Stimulated activated CD4-positive, alpha-beta T cell treated with anti-CD3 and anti-CD28 coated beads, Interleukin-15, amount 100 ng/mL, for 1 hour (primary cell): Measurements from ENCODE around the gene ROPN1L.

Experiments
- DNase-seq, 2 donors: peaks; one replicate each; pipeline ENCODE4 v3.0.0-alpha.2; 2020; ENCODE audit warnings: low read depth in 1 of 2, low spot score in 1 of 2

Gene ROPN1L

DNA sequence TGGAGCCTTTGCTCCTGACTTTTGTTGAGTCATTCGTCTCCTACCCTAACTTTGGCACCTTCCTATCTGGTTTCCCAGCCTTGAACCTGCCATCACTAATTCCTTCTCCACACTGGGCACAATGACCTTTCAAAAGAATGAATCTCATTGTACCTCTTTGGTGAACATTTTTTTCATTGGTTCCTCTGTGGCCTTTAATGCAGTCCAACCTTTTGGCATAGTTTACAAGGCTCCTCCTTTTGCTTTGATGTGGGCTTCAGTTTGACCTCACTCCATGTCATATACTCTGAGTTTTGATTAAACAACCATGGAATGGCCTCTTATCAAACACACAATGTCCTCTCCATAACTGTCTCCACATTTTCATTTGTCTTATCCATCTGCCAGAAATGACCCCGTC is 14.5 kb upstream of the ROPN1L start:
- DNase-seq = no peak

DNA sequence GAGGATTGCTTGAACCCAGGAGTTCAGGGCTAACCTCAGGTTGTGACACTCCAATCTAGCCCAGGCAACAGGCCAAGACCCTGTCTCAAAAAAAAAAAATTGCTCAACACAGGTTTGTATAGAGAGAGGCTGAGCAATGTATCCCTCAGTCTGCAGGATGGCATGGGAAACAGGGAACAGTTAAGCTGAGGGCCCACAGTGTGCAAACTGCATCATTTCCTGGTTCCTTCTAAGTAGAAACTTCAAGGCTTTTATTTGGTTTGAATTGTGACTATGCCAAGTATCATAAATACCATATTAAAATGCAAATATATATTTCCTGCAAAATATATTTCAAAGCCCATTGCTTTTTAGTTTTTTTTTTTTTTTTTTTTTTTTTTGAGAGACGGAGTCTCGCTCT is 13.7 kb upstream of the ROPN1L start:
- DNase-seq = no peak

DNA sequence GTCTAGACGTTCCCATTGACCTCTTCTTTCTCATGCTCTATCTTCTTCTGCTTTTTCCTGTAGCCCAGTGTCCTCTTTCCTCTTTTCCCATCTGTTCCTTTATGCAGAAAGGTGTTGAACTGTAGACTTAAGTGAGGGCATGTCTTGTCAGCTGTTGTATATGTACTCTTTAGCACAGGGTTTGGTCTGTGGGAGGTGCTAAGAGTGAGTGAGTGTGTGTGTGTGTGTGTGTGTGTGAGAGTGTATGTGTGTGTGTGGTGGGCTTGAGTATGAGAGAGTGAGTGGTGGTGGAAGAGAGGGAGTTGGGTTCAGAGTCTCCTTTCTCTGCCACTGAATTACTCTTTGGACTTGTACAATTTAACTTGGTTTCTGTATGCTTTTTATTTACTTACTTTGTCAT is 10.3 kb upstream of the ROPN1L start:
- DNase-seq = no peak

DNA sequence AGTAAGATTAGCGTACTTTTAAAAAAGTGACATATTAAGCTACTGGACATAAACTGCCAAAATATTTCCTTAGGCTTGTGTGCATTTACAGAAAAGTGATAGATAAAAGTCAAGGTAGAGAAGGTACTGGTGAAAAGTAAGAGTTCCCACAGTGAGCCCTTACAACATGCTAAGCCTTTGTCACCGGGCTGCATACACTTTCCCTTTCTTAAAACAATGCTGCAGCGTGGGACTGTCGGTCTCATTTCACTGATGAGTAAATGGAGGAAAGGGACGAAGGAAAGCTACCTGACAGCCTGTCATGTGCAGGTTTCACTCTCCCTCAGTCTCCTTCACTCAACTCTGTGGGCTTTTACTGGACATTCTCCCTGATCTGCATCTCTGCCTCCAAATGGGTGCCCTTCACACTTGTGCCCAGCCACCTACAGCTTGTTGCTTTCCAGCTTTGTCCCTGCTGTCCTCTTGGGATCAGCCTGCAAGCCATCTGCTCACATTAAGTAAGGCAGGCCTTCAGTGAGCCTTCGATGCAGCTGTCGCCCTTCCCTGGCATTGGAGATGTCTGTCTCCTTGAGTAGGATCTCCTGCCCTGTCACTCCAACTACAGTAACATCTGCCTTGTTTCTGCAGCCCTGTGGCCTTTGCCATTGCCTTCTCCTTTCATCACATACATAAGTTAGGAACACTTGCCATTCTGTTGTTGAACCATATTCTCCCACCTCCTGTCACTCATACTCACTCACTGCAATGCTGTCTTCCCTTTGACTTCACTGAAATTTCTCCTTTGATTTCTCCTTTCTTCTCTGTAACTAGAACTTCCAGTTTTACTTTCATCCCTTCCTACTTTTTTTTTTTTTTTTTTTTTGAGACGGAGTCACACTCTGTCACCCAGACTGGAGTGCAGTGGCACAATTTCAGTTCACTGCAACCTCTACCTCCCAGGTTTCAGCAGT is 9.3 kb upstream of the ROPN1L start:
- no peak for DNase-seq

DNA sequence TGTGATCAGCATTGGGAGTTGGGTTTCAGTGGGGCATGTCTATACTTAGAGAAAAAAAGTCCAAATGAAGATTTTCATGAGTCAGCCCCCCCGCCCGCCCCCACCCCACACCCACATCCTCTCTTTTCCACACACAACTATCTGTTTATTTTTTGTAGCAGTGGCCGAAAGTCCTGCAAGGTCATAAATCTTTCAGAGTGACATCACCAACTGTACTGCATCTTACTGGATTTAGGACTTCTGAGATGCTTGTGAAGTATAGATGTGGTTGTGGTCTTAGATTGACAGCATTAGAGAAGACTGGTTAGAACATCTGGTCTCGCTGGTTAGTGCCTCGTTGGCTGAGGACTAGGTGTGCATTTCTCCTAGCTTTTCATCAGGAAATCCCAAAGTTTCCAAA is 7.3 kb upstream of the ROPN1L start:
- no peak for DNase-seq

DNA sequence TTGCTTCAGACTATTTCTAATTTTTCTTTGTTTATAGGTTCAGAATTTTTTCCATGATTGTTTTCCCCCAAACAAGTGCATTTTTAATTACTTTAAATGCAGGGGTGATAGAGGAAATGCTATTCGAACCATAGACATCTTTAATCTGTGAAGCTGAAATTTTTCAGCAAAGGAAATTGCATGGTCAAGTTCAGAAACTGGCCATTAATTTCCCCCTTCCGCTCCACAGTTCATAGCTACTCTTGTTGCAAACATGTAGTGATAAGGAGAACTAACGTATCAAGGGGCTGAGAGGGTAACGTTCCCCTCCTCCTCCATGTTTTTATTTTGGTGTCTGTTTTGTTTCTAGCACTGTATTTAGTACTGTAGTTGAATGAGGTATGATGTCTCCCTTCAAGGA is 3.4 kb upstream of the ROPN1L start:
- DNase-seq = no peak

DNA sequence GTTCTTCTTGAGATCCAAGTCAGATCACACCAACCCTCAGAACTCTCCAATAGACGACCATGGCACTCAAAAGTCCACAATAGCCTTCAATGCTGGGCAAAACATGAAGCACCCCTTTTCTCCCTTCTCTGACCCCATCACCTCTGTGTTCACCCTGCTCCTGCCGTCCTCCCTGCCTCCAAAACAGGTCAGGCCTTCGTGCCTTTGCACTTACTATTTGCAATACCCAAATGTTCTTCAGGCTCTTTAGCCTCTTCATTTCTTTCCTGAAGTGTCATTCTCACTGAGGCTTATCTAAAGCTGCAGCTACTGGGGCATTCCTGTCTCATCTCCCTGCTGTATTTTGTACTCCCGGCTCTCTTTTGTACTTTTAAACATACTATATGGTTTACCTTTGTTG is 2.0 kb upstream of the ROPN1L start:
- DNase-seq = no peak

DNA sequence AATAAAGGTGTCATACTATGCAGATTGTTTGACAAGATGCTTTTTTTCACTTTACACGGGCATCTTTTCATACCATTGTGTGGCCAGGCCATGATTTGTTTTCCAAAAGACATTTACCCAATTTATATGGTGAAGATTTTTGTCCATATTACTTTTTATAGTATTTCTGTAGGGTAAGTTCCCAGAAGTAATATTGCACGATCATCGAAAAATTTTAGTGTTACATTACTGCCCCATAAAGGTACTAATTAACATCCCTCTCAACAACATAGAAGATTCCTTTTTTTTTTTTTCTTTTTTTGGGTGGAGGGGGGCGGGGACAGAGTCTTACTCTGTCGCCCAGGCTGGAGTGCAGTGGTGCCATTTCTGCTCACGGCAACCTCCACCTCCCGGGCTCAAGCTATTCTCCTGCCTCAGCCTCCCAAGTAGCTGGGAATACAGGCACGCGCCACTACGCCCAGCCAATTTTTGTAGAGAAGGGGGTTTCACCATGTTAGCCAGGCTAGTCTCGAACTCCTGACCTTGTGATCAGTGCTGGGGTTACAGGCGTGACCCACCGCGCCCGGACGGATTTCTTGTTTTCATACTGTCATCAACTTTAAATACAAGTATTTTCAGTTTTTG is 1.2 kb upstream of the ROPN1L start:
- DNase-seq = no peak

DNA sequence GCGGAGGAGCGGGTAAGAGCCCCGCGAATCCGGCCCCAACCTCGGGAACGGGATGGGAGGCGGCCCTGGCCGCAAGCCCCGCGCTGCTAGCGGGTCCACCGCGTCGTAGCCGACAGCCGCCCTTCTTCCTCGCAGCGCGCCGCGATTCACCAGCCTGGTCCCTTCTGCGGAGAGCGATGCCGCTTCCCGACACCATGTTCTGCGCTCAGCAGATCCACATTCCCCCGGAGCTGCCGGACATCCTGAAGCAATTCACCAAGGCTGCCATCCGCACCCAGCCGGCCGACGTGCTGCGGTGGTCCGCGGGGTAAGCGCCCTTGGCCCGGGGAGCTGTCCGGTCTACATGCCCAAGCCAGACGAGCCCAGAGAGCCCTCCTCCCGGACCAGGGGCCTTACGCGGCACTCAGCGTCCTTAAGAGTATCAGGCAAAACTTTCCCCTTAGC is 335 bp downstream of the ROPN1L start:
- DNase-seq = peak in 1 of 2 donors; percentile 10

DNA sequence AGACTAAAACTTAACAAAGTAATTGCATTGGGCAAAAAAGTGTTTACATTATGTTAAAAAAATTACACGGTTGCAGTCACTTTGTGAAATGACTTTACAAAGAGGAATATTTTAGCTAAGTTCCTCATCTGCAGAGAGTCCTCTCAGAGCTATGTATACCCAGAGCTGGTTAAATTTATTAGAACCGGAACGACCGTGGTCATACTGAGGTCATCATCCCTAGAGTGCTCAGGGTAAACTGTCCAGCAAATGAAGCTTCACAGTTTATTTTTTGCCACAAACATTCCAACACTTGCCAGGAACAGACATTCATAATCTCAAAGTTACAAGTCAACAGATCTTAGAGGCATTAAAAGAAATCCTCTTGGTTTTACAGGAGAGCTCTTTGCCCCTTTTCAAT is 897 bp downstream of the ROPN1L start:
- no peak for DNase-seq

DNA sequence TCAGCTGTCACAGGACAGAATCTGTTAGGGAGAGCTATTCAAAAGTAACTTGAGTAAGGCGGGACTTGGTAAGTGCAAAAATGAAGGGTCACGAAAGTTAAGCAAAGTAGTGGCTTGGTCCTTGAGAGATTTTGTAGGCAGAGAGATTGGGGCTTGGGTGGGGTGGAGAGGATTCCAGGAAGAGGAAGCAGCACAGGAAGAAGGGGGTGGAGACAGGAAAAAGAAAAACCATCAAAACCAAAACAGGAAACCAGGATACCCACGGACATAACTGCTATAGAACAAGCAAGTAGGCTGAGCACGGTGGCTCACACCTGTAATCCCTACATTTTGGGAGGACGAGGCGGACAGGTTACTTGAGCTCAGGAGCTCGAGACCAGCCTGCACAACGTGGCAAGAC is 3.7 kb downstream of the ROPN1L start:
- DNase-seq = no peak

DNA sequence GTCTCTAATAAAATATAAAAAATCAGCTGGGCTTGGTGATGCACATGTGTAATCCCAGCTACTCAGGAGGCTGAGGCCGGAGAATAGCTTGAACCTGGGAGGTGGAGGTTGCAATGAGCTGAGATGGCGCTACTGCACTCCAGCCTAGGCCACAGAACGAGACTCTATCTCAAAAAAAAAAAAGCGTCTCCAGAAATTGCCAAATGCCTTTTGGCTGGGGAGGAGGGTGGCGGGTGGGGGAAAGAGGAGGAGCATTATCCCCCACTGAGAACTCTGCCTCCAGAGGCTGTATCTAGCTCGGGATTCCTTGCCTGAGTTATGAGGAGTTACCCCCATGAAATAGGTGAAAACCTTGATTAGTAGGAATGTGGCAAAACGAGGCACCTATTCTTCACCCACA is 4.8 kb downstream of the ROPN1L start:
- no peak for DNase-seq

DNA sequence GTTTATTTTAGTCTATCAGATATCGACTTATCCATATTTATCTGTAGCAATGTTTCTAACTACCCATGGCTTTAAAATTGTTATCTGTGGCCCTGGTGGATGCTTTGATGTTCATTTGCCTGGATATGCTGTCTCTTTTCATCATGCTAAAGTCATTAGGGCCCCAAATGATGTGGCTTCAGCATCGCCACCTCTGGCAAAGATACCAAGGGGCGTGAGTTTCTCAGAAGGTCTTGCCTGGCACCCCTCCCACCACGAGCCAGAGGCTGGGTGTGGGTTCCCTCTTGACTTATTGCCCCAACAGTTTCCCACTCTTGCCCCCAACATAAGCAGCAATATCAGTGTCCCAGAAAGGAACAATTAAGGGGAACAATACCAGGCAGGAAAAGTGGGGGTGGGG is 5.4 kb downstream of the ROPN1L start:
- DNase-seq = no peak

DNA sequence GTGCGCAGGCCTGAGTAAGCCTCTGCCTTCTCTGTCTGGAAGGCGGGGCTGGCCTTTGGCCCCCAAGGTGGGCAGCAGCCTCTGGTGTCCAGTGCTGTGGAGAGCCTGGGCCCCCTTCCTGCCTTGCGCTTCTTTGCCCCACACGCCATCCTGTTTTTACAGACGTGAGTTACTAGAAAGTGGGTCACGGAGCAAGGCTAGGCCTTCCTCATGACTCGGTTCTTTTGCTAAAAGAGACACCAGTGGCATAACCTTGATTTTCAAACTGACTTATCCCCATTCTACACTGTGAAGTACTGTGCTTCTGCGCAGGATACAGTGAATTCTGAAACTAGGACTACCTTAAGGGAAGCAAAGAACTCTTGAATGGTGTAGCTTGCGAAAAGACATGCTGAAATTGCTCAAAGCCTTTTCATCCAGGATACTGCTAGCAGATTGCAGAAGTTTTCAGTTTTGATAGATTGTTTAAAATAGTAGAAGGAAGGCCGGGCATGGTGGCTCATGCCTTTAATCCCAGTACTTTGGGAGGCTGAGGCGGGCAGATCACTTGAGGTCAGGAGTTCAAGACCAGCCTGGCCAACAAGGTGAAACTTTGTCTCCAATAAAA is 7.2 kb downstream of the ROPN1L start:
- DNase-seq = no peak

DNA sequence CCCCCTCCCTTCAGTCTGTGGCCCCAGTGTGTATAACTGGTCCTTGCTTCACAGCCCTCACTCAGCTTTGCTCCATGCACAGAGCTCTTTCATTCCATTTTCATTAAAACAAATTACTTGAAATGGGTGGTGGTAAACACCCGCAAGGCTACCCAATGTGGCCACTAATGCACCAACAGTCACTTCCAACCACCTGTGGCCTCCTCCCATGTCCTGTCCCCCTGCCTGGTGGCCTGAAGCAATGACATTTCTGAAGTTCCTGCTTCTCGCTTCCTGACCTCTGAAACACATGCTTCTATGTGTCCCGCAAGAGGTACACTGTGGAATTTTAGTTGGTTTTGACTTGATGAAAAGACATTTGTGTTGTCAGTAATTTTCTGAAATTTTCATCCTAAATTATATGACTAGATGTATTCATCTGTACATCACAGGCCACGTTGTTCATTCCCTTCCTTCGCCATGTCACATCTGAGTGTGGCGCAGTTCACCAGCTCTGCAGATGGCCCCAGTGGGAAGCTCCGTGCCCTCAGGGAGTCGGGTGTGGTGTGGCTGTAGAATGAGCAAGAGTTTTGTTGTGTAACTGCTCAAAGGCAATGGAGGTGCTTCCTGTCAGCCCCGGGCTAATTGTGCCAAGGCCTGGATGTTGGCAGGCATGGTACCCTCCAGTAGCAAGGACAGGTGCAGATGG is 9.6 kb downstream of the ROPN1L start:
- DNase-seq = no peak

DNA sequence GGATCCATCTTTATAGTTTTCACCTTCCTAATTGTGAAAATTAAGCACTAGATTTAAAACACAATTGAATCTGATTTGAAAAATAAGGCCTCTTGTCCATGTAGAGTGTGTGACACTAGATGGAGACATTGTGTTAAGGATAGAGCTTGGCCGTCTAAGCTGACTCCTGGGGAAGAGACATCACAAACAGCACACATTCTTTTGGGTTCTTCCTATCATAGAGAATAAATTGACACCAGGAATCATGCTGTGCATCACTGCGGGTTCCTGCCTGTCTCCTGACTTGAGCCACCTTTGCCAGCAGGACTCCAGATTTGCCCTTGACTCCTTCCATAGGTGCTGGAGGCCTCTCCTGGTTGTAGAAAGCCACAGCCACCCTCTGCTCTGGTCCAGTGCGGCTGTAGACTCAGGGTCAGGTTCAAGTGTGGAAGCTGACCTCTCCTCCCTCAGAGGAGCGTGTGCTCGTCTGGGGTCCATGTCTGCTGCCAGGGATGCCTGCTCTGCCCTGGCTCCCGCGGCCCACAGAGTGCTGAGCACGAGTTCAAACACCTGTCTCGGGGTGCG is 11.2 kb downstream of the ROPN1L start:
- DNase-seq = no peak

DNA sequence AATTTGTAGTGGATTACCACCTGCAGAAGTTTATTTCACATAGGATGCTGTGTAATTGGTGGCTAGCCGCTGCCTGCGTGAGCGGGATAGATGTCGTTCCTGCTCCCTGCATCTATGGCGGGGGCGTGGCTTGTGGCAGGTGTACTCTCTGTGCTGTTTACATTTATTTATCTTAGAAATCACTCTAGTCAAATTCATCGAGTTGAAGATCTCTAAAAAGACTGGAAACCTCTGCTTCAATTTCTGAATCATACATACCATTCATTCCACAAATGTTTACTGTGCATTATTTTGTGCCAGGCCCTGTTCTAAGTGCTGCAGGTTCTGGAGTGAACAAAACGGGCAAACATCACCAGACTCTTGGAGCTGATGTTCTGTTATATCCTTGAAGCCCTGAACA is 11.9 kb downstream of the ROPN1L start:
- DNase-seq = no peak

DNA sequence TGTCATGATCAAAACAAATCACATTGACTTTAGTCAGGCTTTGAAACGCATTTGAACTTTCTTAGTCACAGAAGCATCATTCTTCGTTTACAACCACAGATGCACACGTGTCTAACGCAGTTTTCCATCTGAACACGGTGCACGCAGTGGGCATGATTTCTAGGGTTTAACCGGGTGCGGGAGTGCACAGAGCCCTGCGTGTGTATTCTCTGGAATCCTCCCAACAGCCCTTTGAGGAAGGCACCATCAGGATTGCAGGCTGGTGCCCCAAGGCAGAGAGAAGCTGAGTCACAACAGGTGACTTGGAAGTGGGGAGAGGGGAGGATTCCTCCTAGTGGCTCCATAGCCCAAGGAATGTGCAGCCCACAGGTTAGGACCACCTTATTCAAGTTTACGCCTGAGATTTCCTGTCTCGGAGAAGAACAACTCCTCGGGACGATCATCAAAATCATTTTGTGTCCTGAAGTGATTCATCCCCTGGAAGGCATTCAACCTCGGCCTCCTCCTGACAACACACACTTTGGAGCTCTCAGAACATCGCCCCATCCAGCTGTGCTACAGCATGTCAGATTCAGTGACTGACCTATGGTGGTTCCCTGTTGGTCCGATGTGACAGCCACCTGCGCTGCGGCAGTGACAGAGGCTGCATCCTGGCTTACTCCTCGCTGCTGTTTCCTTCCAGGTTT is 13.1 kb downstream of the ROPN1L start:
- DNase-seq = no peak

DNA sequence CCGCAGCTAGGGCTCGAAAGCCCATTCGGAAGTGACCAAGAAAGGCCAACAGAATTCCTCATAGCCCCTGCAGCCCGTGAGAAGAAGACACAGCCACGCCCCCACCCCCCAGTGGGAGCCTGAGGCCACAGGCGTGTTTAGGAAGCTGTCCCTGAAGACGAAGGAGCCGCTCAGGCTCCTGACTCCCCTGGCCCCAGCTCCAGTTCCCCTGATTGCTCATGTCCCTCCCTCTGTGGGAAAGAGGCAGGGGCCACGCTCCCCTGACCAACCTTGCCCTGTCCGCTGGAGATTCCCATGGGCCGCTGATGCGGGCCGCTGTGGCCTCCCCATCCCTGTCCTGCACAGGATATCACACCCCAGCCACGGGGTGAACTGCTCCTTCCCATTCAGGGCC is 13.6 kb downstream of the ROPN1L start:
- no peak for DNase-seq

DNA sequence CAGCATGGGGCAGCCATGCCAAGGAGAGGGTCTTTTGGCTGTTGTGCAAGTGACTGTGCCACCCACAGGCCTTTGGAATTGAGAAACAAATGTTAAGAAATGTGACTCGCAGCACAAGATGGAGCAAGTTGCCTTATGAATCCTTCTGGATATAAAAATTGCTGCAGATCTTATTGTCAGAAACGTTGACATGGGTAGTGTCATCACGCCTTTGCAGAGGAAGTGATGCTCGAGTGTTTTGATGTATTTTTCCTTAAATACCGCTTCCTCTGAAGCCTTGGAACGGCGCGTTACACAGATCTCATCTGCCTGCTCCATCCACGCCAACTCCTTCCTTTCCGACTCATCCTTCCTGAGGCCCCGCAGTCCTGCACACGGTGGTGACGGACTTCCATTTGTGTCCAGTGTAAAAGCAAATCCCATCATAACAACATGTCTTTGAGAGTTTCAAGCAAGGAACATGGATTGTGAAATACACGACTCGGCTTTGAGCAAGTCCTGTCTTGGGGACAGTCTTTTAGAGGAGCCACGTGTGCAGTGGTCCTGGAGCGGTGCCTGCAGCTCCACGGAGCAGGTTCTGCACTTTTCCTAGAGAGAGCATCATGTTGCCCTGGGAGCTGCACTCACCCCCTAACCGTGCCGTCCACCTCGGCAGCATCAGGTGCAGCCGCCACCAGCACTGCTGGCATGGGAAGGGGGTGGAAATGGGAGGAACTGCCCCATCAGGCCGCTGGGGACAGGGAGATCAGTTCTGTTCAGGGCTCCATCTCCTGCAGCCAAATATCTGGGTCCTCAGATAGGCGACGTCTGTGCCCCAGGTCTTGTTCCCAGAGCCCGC is 15.1 kb downstream of the ROPN1L start:
- no peak for DNase-seq
